Right renal pelvis (tissue), 4 donors: ENCODE results near the gene ORC2. TPM values are rescaled to one million over a fixed set of nuclear protein-coding genes. Genes with fewer than 3 reads are reported as not detected.
"Not testable (repeated sequence)": the region's sequence is repeated elsewhere in the genome, so short reads cannot be mapped to it uniquely, and the experiment has no call there.

Source experiments
- DNase-seq, 4 donors: peaks; one replicate each; pipeline ENCODE4 v3.0.0-alpha.2; 2013; ENCODE audit warnings: low read depth in 4 of 4, low spot score in 3 of 4, missing footprints in 1 of 4
- polyA plus RNA-seq, 4 donors: library from polyadenylated mRNA; unstranded; fragments of 120-200 nt; gene quantifications; one replicate each; pipeline ENCODE4 v1.2.1, GENCODE V29; 2013; ENCODE audit not compliant: insufficient read length in 4 of 4

ORC2 gene
- 10 to 100 TPM; 25.9 to 33.1 (median 31.0) TPM for polyA plus RNA-seq

- DNase-seq, result peak; percentile 92 to 96 (median 93)
Observed at GRCh38 chr2:200963124-200963917, at the start of gene ORC2. ORC2 (minus strand) TSS chr2:200963660; CDS start chr2:200958123, 5,537 bp downstream.

GRCh38 chr2:201008296-201008829 is 44.9 kb upstream of the ORC2 start:
- DNase-seq, result peak in 1 of 4 donors; percentile 33

- DNase-seq, result peak in 1 of 4 donors; percentile 10
Observed at GRCh38 chr2:201007584-201007998, 44.1 kb upstream of the ORC2 start.

- no peak for DNase-seq
Observed at GRCh38 chr2:201006704-201007103, 43.2 kb upstream of the ORC2 start.

GRCh38 chr2:201004370-201004769 is 40.9 kb upstream of the ORC2 start:
- DNase-seq, result no peak

GRCh38 chr2:200993097-200993496 is 29.6 kb upstream of the ORC2 start:
- no peak for DNase-seq

GRCh38 chr2:200987137-200987536 is 23.7 kb upstream of the ORC2 start:
- no peak for DNase-seq

- DNase-seq, result no peak
Observed at GRCh38 chr2:200985799-200986198, 22.3 kb upstream of the ORC2 start.

- no peak for DNase-seq
Observed at GRCh38 chr2:200976710-200977109, 13.2 kb upstream of the ORC2 start.

- DNase-seq, result no peak
Observed at GRCh38 chr2:200975672-200976071, 12.2 kb upstream of the ORC2 start.

GRCh38 chr2:200970057-200970456 is 6.6 kb upstream of the ORC2 start:
- not testable (repeated sequence) for DNase-seq

GRCh38 chr2:200968735-200969134 is 5.3 kb upstream of the ORC2 start:
- DNase-seq, result no peak

- DNase-seq, result no peak
Observed at GRCh38 chr2:200968162-200968561, 4.7 kb upstream of the ORC2 start.

GRCh38 chr2:200966770-200967169 is 3.3 kb upstream of the ORC2 start:
- no peak for DNase-seq

- no peak for DNase-seq
Observed at GRCh38 chr2:200964498-200964897, 1.0 kb upstream of the ORC2 start.

- not testable (repeated sequence) for DNase-seq
Observed at GRCh38 chr2:200963918-200964252, 425 bp upstream of the ORC2 start.

- DNase-seq, result no peak
Observed at GRCh38 chr2:200962811-200963123, 693 bp downstream of the ORC2 start.

GRCh38 chr2:200961674-200962073 is 1.8 kb downstream of the ORC2 start:
- DNase-seq, result no peak

GRCh38 chr2:200950378-200950777 is 13.1 kb downstream of the ORC2 start:
- DNase-seq, result no peak

- no peak for DNase-seq
Observed at GRCh38 chr2:200945395-200945729, 18.1 kb downstream of the ORC2 start.

- no peak for DNase-seq
Observed at GRCh38 chr2:200944467-200945394, 18.7 kb downstream of the ORC2 start.
